ENCODE measurements around the gene COX7B2.

Gene COX7B2, protein sequence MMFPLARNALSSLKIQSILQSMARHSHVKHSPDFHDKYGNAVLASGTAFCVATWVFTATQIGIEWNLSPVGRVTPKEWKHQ

DNA sequence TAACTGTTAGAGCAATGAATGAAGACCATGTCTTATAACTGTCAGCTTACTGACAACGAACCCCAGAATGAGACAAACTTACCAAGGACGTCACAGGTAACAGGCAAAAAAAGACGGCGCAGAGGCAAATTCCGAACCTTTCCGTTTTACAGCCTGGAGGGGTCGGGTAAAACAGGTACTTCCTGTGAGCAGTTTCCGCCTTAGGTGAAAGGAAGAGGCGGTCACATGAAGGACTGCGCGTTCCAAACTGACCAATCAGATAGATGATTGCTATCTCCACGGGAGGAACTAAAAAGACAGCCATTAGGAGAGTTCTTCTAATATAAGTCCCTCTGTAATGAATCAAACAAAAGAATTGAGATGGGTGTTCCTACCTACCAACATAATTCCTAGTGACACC, at the start of gene COX7B2:
TSS of gene COX7B2 (minus strand) at position 168 of the 400 bp plus-strand sequence. CDS start 174,053 bp downstream, outside the sequence.
- no peak for DNase-seq (ENCODE audit: low spot score)

DNA sequence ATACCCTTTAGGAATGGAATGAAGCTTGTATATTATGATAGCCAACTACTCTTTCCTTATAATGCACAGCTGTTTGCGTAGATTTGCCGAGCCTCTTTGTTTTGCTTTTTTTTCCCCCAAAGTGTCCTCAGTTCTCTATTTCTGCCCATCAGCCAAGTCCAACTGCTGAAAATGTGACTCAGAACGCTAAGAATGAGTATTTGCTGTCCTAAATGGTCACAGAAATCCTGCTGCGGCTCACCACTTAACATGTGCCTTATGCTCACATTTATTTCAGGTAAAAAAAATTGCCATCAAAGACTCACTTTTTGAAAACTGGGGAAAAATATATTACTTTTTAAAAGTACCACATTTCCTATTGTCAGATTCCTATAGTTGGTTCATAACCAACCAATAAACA, 47.4 kb upstream of the COX7B2 start:
- no peak for DNase-seq (ENCODE audit: low spot score)

GRCh38 chr4:46955601-46956000, 46.6 kb upstream of the COX7B2 start:
- DNase-seq (ENCODE audit: low spot score): no peak

DNA sequence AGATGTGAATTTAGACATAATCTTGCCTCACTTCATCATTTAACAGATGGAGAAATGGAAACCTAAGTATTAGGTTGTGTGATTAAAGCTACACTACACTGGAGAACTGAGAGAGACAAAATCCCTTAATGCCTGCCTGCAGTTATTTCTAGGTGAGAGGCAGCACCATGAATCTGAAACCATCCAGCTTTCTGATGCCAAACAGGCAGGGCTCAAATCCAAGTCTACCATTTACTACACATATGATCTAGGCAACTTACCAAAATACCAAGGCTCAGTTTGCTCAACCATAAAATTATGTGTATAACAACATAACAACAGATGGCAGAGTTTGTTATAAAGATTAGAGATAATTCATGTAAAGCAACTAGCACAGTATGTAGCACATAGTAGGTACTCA, 45.6 kb upstream of the COX7B2 start:
- DNase-seq (ENCODE audit: low spot score): no peak

GRCh38 chr4:46953564-46953963, 44.5 kb upstream of the COX7B2 start:
- no peak for DNase-seq (ENCODE audit: low spot score)

GRCh38 chr4:46952451-46952850, 43.4 kb upstream of the COX7B2 start:
- no peak for DNase-seq (ENCODE audit: low spot score)

DNA sequence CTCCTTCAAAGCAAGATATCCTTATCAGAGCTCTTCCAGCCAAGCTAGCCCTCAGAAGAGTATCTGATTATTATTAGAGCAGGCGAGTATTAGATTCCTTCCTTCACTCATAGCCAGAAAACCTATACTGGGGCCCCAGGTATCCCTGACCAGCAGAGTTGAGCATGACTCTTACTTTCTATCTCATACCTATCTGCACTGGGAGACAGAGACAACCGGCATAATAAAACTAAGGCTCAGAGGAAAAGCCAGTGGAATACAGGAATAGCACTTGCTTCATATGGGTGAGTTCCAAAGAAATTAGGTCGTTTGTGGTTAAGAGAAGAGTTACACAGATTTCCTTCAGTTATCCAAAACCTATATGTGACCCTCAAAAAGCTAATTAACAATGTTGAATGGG, 41.8 kb upstream of the COX7B2 start:
- no peak for DNase-seq (ENCODE audit: low spot score)

DNA sequence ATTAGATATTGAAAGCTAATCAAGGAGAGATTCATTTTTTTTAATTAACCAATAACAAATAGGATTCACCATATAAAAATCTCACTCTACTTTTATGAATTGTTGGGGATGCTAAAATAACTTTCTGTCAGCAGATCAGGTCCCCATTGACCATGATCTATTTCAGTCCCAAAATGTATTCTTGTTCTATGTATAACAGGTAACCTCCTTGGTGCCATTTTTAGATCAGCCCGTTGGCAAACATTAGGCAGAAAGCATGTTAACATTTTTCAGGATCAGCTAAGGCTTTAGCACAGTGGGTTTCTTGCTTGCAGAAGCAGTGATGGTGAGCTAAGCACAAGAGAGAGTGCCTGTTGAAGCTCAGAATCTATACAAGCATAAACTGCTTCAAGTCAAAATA, 40.8 kb upstream of the COX7B2 start:
- no peak for DNase-seq (ENCODE audit: low spot score)

DNA sequence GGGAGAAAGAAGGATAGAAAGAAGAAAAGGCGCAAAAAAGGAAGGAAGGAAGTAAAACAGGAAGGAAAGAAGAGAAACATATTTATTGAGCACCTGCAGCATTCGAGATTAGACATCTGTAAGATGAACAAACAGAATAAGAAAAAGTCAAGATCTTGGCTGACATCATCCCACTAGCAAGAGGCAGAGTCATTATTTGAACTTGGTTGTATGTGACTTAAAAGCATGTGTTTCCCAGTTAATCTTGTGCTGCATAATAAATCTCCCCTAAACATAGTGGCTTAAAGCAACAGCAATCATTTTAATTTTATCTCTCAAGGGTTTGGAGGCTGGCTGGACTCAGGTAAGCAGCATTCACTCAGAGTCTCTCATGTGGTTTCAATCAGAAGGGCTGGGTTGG, 38.5 kb upstream of the COX7B2 start:
- no peak for DNase-seq (ENCODE audit: low spot score)

DNA sequence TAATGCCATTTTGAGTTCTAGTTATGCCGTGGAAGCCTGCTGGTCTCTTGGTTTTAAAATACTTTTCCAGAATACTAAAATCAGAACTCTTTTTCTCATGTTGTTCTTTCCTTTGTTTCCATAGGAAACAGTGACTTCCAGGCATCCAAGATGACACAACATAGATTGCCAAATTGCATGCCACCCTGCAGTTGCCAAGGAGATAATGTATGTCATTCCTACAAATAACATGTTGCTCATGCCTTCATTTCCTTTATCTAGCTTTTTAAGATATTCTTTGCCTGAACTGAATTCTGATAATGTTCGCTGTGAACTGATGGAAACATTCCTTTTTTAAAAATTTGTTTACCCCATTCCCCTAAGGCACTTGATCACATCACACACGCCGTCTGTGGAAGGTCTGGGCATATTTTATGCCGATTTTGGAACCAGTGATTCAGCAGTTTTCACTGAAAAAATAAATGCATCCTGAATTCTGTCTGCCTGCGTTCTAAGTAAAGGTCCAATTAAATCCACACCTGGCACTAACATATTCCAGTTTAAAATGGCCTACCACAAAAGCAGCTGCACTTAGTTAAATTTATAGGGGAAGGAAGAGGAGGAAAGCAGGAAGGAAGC, 38.0 kb upstream of the COX7B2 start:
- DNase-seq (ENCODE audit: low spot score): no peak

DNA sequence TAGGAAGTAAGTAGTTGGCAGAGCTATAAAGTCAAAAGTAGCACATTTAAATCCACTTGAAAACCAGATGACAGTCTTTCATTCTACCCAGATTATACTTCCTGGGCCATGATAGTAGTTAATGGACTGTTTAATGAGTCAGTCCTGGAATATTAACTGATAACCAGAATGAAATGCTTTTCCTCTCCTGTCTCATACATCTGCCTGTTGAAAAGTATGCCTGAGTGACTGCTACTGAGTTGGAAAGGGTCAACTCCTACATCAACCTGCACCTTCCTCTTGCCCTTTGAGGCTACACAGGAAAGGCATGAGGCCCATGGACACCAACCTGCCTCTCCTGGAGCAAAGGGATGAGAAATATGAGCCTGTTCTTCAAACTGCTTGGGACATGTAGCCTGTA, 36.0 kb upstream of the COX7B2 start:
- no peak for DNase-seq (ENCODE audit: low spot score)

DNA sequence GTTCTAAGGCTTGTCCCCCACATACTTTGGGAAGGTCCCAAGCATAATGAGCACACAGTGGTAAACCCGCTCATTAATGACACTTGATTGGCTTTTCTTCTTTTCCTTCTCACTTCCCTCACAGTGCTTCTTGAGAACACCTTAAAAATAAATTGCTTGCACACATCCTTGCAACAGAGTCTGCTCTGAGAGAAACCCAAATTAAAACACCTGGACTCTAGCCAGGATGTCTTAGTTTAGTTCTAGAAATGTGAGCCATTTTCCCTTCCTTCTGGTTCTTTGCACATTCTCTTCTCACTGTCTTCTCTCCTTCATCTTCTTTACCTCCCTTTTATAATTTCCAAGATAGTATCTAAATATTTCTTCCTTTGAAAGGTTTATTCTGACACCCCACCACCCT, 35.3 kb upstream of the COX7B2 start:
- DNase-seq (ENCODE audit: low spot score): no peak

DNA sequence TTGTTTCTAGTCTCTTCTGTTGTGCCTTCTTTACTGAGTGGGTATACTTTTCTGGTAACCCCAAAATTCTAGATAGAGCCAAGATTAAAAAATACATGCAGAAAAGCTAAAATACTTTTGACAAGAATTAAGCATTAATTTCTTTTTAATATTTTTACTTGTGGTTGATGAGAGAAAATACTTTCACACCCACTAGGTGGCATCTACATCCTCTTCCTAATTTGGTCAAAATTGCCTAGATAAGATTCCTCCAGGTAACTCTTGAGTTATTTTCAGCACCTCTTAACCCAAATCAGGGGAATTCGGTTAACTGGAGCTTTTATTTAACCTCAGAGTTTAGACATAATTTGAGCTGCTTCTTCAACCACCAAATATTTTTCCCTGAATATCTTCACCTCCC, 28.4 kb upstream of the COX7B2 start:
- DNase-seq (ENCODE audit: low spot score): no peak

GRCh38 chr4:46934726-46935125, 25.7 kb upstream of the COX7B2 start:
- no peak for DNase-seq (ENCODE audit: low spot score)

DNA sequence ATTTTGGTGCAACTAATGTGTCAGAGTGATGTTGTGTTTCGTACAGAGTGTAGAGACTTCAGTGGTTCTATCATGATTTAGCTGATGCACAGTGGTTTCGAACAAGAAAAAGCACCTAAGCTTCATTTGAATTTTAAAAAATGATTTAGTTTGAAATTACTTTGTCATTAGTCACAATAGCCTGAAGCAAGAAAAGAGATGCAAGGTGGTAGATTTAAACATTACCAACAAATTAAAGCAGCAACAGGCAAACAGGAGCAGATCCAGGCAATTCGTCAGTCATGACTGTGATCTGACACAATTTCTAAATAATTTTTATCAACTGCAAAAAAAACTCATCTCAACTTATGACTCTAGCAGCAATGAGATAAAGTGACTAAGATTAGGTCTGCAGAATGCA, 24.6 kb upstream of the COX7B2 start:
- no peak for DNase-seq (ENCODE audit: low spot score)

DNA sequence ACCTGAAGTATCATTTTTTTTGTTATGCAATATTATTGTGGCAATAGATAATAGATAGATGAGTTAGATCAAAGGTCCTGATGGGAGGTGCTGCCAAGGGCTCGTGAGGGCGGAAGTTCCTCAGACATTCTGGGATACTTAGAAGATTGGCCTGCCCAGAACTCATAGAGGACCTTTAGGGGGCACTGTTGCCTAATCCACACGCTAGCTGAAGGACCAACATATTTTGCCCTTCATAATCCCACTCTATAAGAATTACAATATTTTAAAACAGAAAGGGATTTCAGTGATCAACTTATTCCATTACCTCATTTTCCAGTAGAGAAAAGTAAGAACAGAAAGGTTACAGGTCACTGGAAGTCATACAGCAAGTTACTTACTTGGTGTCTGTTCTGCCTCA, 22.9 kb upstream of the COX7B2 start:
- DNase-seq (ENCODE audit: low spot score): no peak

GRCh38 chr4:46930891-46931290, 21.8 kb upstream of the COX7B2 start:
- no peak for DNase-seq (ENCODE audit: low spot score)

DNA sequence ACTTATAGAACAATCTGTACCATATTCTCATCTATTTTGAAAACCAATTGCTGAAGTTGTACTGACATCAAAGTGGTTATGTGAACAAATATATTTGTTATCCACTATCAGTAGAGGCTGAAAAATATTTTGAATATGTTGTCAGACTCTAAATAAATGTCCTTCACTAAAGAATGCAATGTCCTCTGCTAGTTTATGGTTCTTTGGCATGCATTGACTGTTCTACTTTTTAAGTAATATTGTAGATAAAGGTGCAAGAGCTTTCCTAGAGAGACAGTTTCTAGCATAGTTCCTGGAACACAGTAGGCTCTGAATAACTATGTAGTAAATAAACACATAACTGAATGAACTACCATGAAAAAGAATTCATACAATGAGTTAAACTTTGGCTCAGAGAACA, 18.2 kb upstream of the COX7B2 start:
- no peak for DNase-seq (ENCODE audit: low spot score)

DNA sequence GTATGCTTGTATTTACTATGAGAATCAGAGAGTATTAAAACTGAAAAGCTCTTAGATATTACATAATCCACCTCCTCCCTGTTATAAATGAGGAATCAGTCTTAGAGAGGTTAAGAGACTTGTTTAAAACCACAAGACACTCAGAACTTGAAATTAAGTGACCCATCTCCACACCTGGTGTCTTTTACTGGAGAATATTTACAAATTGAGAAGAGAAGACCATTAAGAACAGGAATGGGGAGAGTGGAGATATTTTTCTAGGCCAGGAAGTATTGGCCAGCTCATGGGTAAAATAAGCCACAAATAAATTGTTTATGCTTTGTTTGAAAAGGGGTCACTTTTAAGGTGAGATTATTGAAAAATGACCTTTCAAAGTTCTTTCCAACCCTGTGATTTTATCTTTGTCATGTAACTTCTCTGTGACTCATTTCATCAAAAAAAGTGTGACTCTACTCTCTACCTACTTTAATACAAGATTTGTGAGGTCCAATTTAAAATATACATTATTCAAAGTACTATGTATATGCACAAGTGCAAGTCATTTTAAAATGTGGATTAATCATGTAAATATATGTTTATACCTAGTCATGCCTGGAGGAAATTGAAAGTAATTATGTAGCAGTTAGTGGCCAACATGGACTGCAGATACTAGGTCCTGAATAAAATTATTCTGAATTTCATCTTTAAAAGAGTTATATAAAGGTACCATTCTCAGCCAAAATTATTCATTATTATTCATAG, 15.9 kb upstream of the COX7B2 start:
- no peak for DNase-seq (ENCODE audit: low spot score)

GRCh38 chr4:46922205-46922604, 13.2 kb upstream of the COX7B2 start:
- no peak for DNase-seq (ENCODE audit: low spot score)

- no peak for DNase-seq (ENCODE audit: low spot score)
Observed at GRCh38 chr4:46908148-46908547, 897 bp downstream of the COX7B2 start.

- no peak for DNase-seq (ENCODE audit: low spot score)
Observed at GRCh38 chr4:46900082-46900481, 9.0 kb downstream of the COX7B2 start.

GRCh38 chr4:46894826-46895225, 14.2 kb downstream of the COX7B2 start:
- DNase-seq (ENCODE audit: low spot score): no peak

DNA sequence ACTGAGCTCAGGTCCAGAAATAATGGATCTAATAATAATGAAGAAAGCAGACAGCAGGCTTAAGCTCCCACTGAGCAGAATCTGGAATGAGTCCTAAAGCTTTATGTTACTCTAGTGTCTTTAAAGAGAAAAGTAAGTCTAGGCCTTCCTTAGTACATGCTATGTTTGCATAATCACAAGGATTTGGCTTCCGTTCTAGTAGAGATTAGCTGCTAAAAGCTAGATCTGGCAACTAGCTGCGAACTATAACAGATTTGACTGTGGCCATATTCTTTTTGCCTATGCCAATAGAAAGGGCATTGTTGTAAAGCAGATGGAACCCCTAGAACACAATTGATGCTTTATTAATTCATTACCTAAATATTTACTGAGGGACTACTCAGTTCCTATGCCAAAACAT, 19.0 kb downstream of the COX7B2 start:
- DNase-seq (ENCODE audit: low spot score): no peak
